Measurements from ENCODE around the gene RNF144B. TPM values are rescaled to one million over a fixed set of nuclear protein-coding genes. Genes with fewer than 3 reads are reported as not detected.
A peak's percentile ranks its signal among the peaks of the same experiment; 100 is the strongest.

The RNF144B gene
- total and polyA plus RNA-seq, 2 experiments from 2014 or later: 4.2 to 9.0 TPM

GRCh38 chr6:18515767-18516166, 128.6 kb downstream of the RNF144B start:
- no peaks in the 10 kb centered on the region for H3K27me3 ChIP-seq (ENCODE audit: insufficient read depth)
- Mint-ChIP-seq H3K27ac (no peak overlapping the region; the same call in 1 of the 2 replicates), H3K36me3 (ENCODE audit: low read depth) (no peaks in the 10 kb centered on the region), H3K27me3 (ENCODE audit: insufficient read depth, low read depth, poor library complexity) (peaks cover 4% of the 10 kb centered on the region), H3K4me1 (peaks cover 21% of the 10 kb centered on the region), H3K9me3 (no peaks in the 10 kb centered on the region), H3K4me3 (no peak overlapping the region)
- no peaks in the 10 kb centered on the region for H3K79me2 ChIP-seq (replicated peaks; ENCODE audit: insufficient read depth)
- ATAC-seq (peak; percentile 42; the same call in 2 of the 3 replicates), DNase-seq (ENCODE audit: low spot score) (no peak)
- TF ChIP-seq ZNF462 (CRISPR knock-in tag; IDR thresholded peaks at IDR 0.05) (no peak), CTCF (conservative IDR thresholded peaks at IDR 0.05; ENCODE audit: low read depth in 2 of 2) (no peak), ETS1 (IDR thresholded peaks at IDR 0.05) (no peak), JUNB (IDR thresholded peaks at IDR 0.05; ENCODE audit: unreplicated experiment) (no peak), ZNF331 (CRISPR knock-in tag; IDR thresholded peaks at IDR 0.05; ENCODE audit: low read depth) (no peak), REST (IDR thresholded peaks at IDR 0.05; ENCODE audit: unreplicated experiment) (no peak), NANOG (IDR thresholded peaks at IDR 0.05; ENCODE audit: borderline replicate concordance) (no peak), ZNF114 (CRISPR knock-in tag; IDR thresholded peaks at IDR 0.05) (no peak), EZH2 (IDR thresholded peaks at IDR 0.05; ENCODE audit: low read depth, unreplicated experiment) (no peak), CREB1 (CRISPR knock-in tag; IDR thresholded peaks at IDR 0.05; ENCODE audit: low read depth) (no peak), STAT1 (IDR thresholded peaks at IDR 0.05; ENCODE audit: unreplicated experiment) (no peak), EZH2phosphoT487 (IDR thresholded peaks at IDR 0.05; ENCODE audit: unreplicated experiment) (no peak), POLR2AphosphoS5 (IDR thresholded peaks at IDR 0.05; ENCODE audit: low read depth) (no peak)
- peaks cover 4% of the 10 kb centered on the region; the same call in 1 of the 2 replicates for H3K4me1 ChIP-seq (ENCODE audit: insufficient read depth)
- no peaks in the 10 kb centered on the region for H3K9me2 ChIP-seq (ENCODE audit: insufficient read depth)
- H4K20me1 ChIP-seq (replicated peaks; ENCODE audit: insufficient read depth): no peaks in the 10 kb centered on the region
- no peak overlapping the region for H3K4me2 ChIP-seq
- H3K4me3 ChIP-seq: no peak overlapping the region
- H3F3A ChIP-seq (replicated peaks; ENCODE audit: low read depth): no peaks in the 10 kb centered on the region
- H3K27ac ChIP-seq (ENCODE audit: low read depth): no peak overlapping the region
- H3K36me3 ChIP-seq (ENCODE audit: insufficient read depth): no peaks in the 10 kb centered on the region
- H2AFZ ChIP-seq: no peak overlapping the region
